Measurements from ENCODE around the gene LOXL1.

DNA sequence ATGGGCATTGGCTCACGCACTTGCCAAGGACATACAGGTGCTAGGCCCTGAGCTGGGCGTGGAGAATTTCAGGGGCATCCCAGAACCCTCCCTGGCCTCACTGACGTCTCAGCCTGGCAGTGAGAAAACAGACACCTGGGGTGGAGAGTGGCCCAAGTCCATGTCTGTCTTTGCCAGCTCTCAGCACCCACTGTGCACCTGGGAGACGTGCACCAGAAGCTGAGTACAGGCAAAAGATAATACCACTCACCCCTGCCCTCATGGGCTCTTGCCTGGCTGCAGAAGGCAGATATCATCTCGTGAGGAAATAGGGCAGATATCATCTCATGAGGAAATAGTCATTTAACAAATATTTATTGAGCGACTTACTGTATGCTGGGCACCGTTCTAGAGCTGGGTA lies 8.0 kb downstream of the LOXL1 start:
- TF ChIP-seq CEBPB (IDR thresholded peaks at IDR 0.05): no peak
- TF ChIP-seq EP300 (IDR thresholded peaks at IDR 0.05; ENCODE audit: borderline replicate concordance): no peak
- no peak for TF ChIP-seq NFIC (IDR thresholded peaks at IDR 0.05)
- TF ChIP-seq FOXM1 (IDR thresholded peaks at IDR 0.05; ENCODE audit: borderline replicate concordance, low read depth): no peak
- TF ChIP-seq EGR1 (IDR thresholded peaks at IDR 0.05): no peak
- TF ChIP-seq REST (IDR thresholded peaks at IDR 0.05; ENCODE audit: low read depth): no peak
- TF ChIP-seq TCF12 (IDR thresholded peaks at IDR 0.05; ENCODE audit: low read depth): no peak
- no peak for TF ChIP-seq MAX (IDR thresholded peaks at IDR 0.05)
- no peak for TF ChIP-seq USF1 (IDR thresholded peaks at IDR 0.05)
- TF ChIP-seq RAD21 (IDR thresholded peaks at IDR 0.05; ENCODE audit: low read depth): no peak
- TF ChIP-seq TAF1 (IDR thresholded peaks at IDR 0.05; ENCODE audit: low read depth): no peak
- TF ChIP-seq CREB1 (IDR thresholded peaks at IDR 0.05; ENCODE audit: low read depth): no peak
